Thoracic aorta (tissue), 2 donors: ENCODE results near the gene SUPT5H. TPM values are rescaled to one million over a fixed set of nuclear protein-coding genes. Genes with fewer than 3 reads are reported as not detected.
A peak's percentile ranks its signal among the peaks of the same experiment; 100 is the strongest.

Experiments used
- ATAC-seq: fragments of 150-250 bp; one replicate; pipeline ENCODE4 v1.8.0; 2017; ENCODE audit warnings: low read depth; ENCODE audit not compliant: insufficient number of reproducible peaks, low FRiP score
- DNase-seq: peaks from one replicate; pipeline ENCODE4 v3.0.0-alpha.2; 2020; ENCODE audit warnings: low spot score
- H3K27ac ChIP-seq, 2 donors: fragments of 200-600 bp; sonication (generic); 1 replicate in 1 of 2; 2 replicates in 1 of 2; pipeline ENCODE4 v1.5.1; 2016; ENCODE audit warnings: mild to moderate bottlenecking in 2 of 2, moderate library complexity in 2 of 2
- H3K27me3 ChIP-seq: fragments of 200-600 bp; sonication (generic); replicated peaks from 2 replicates; pipeline ENCODE4 v1.6.0; 2016; ENCODE audit warnings: mild to moderate bottlenecking; ENCODE audit not compliant: insufficient read depth
- H3K36me3 ChIP-seq: fragments of 200-600 bp; sonication (generic); one replicate; pipeline ENCODE4 v1.5.1; 2016
- H3K4me1 ChIP-seq, 2 donors: fragments of 200-600 bp; sonication (generic); 1 replicate in 1 of 2; 2 replicates in 1 of 2; pipeline versions ENCODE4 v1.5.1 to v1.6.0; 2016; ENCODE audit warnings: low read depth in 2 of 2, mild to moderate bottlenecking in 1 of 2; ENCODE audit not compliant: control insufficient read depth in 1 of 2
- H3K4me3 ChIP-seq: fragments of 200-600 bp; sonication (generic); 2 replicates; pipeline ENCODE4 v1.5.1; 2016; ENCODE audit warnings: mild to moderate bottlenecking
- H3K9me3 ChIP-seq: fragments of 200-600 bp; sonication (generic); 2 replicates; pipeline ENCODE4 v1.5.1; 2016
- CTCF ChIP-seq: fragments of 200-600 bp; sonication (generic); IDR thresholded peaks from one replicate; pipeline ENCODE4 v1.5.1; 2019; ENCODE audit warnings: antibody characterized with exemption
- total RNA-seq, 2 donors: library from RNA; depleted of rRNA; stranded (reverse); fragments of >200 nt; gene quantifications; one replicate each; pipeline versions ENCODE4 v1.1.0 to v1.2.3, GENCODE V29; 2016

SUPT5H gene
- total RNA-seq, 2 donors from 2014 or later = 94.4 to 157 TPM

GRCh38 chr19:39407410-39407659, 38.0 kb upstream of the SUPT5H start:
- Histone ChIP-seq H3K4me3 (peak overlapping the region; percentile 94), H3K36me3 (peaks cover 20% of the 10 kb centered on the region), H3K27me3 (no peaks in the 10 kb centered on the region), H3K27ac (peak overlapping the region; percentile 100), H3K9me3 (no peaks in the 10 kb centered on the region), H3K4me1 (peaks cover 23 to 38% of the 10 kb centered on the region in 2 donors)
- TF ChIP-seq CTCF = no peak
- no peak for ATAC-seq
- no peak for DNase-seq

GRCh38 chr19:39407660-39408391, 37.6 kb upstream of the SUPT5H start:
- Histone ChIP-seq H3K36me3 (peaks cover 20% of the 10 kb centered on the region), H3K9me3 (no peaks in the 10 kb centered on the region), H3K4me3 (peak overlapping the region; percentile 94), H3K4me1 (peaks cover 23 to 37% of the 10 kb centered on the region in 2 donors), H3K27ac (peak overlapping the region; percentile 100), H3K27me3 (no peaks in the 10 kb centered on the region)
- TF ChIP-seq CTCF = no peak
- no peak for ATAC-seq
- no peak for DNase-seq

- no peak for ATAC-seq
- Histone ChIP-seq H3K4me3 (peak overlapping the region; percentile 94), H3K9me3 (no peaks in the 10 kb centered on the region), H3K27me3 (no peaks in the 10 kb centered on the region), H3K4me1 (peaks cover 23 to 37% of the 10 kb centered on the region in 2 donors), H3K27ac (peak overlapping the region; percentile 100), H3K36me3 (peaks cover 20% of the 10 kb centered on the region)
- TF ChIP-seq CTCF = no peak
- DNase-seq = no peak
Observed at GRCh38 chr19:39408392-39409207, 36.8 kb upstream of the SUPT5H start.

- DNase-seq (peak; percentile 69), ATAC-seq (peak; percentile 0)
- TF ChIP-seq CTCF = no peak
- peak overlapping the region; percentile 100 for H3K27ac ChIP-seq
- H3K4me3 ChIP-seq = peak overlapping the region; percentile 94
- H3K4me1 ChIP-seq = peaks cover 25 to 39% of the 10 kb centered on the region in 2 donors
- peaks cover 20% of the 10 kb centered on the region for H3K36me3 ChIP-seq
- H3K27me3 ChIP-seq = no peaks in the 10 kb centered on the region
- no peaks in the 10 kb centered on the region for H3K9me3 ChIP-seq
Observed at GRCh38 chr19:39409208-39410016, 36.0 kb upstream of the SUPT5H start.
